Testis (tissue), 2 donors: Measurements from ENCODE around the gene ZG16B.

ENCODE experiments used
- POLR2A ChIP-seq: fragments of 450-650 bp; IDR thresholded peaks from one replicate; pipeline ENCODE4 v1.6.1; 2017; ENCODE audit warnings: antibody characterized with exemption, mild to moderate bottlenecking, moderate library complexity
- TF ChIP-seq, protein P1 (sequence below), 3 experiments: fragments of 450-650 bp in 2 of 3; fragments of 200-600 bp in 1 of 3; sonication (generic) in 1 of 3; IDR thresholded peaks; one replicate each; pipeline ENCODE4 v1.5.1; 2016 to 2019; ENCODE audit warnings: antibody characterized with exemption in 3 of 3, mild to moderate bottlenecking in 2 of 3, moderate library complexity in 1 of 3

DNA sequence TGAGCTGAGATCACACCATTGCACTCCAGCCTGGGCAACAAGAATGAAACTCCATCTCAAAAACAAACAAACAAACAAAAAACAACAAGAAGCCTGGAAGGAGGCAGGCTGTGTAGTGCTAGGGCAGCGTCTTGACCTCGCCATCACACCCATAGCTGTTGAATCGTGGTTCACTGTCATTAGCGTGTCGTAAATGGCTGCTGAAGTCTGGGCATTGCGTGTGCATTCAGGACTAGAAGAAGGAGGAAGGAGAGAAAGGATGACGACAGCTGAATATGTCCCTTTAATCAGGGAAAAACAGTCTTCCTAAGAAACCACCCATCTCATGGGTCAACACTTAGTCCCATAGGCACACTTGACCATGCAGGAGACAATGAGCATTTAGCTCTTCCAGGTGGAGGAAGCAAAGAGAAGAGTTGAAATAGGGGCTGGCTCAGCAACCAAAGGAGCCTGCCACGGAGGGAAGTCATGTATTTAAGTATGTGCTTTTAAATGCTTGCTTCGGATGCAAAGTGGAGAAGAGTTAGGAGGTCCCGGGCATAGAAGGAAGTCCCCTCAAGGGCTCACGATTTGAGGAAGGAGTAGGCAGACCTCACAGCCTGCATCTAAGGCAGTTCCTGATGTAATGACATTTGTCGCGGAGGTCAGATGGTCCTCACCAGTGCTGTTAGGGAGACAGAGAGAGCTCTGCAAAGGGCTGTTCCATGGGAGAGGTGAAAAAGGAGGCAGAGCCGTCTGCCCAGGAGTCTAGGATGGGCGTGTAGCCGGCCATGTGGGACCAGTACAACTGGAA, 19.0 kb downstream of the ZG16B start:
- TF ChIP-seq, protein P1, sequence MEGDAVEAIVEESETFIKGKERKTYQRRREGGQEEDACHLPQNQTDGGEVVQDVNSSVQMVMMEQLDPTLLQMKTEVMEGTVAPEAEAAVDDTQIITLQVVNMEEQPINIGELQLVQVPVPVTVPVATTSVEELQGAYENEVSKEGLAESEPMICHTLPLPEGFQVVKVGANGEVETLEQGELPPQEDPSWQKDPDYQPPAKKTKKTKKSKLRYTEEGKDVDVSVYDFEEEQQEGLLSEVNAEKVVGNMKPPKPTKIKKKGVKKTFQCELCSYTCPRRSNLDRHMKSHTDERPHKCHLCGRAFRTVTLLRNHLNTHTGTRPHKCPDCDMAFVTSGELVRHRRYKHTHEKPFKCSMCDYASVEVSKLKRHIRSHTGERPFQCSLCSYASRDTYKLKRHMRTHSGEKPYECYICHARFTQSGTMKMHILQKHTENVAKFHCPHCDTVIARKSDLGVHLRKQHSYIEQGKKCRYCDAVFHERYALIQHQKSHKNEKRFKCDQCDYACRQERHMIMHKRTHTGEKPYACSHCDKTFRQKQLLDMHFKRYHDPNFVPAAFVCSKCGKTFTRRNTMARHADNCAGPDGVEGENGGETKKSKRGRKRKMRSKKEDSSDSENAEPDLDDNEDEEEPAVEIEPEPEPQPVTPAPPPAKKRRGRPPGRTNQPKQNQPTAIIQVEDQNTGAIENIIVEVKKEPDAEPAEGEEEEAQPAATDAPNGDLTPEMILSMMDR (IDR thresholded peaks at IDR 0.05) = no peak
- TF ChIP-seq POLR2A = no peak
